ENCODE data around the gene ADAM15. TPM values are rescaled to one million over a fixed set of nuclear protein-coding genes. Genes with fewer than 3 reads are reported as not detected.

Gene ADAM15
- total RNA-seq, 1 experiment from 2014 or later: 36.3 TPM

GRCh38 chr1:155039308-155039669, 11.8 kb upstream of the ADAM15 start:
- H3K4me1 ChIP-seq (ENCODE audit: insufficient read depth, low read length, poor library complexity, severe bottlenecking): no peaks in the 10 kb centered on the region
- no peak overlapping the region for H3K27ac ChIP-seq (ENCODE audit: low read depth, low read length, poor library complexity, severe bottlenecking)
- no peaks in the 10 kb centered on the region for H3K36me3 ChIP-seq (ENCODE audit: insufficient read depth, low read length, poor library complexity, severe bottlenecking)
- no peak for DNase-seq (ENCODE audit: low spot score)
- CTCF ChIA-PET: interaction anchor here (0.9 kb wide), 1 partner anchor 12 kb away, joined by 3 read pairs; the partner anchor contains the start of gene ADAM15
- intact Hi-C loops (cut with micrococcal nuclease; ENCODE audit: unreplicated experiment): no loop called here
- no TSS peak for BruUV-seq (replicated peaks)
- TF ChIP-seq EZH2 (IDR thresholded peaks at IDR 0.05; ENCODE audit: borderline replicate concordance, low read depth, low read length, poor library complexity, severe bottlenecking): no peak
- TF ChIP-seq, protein P1, sequence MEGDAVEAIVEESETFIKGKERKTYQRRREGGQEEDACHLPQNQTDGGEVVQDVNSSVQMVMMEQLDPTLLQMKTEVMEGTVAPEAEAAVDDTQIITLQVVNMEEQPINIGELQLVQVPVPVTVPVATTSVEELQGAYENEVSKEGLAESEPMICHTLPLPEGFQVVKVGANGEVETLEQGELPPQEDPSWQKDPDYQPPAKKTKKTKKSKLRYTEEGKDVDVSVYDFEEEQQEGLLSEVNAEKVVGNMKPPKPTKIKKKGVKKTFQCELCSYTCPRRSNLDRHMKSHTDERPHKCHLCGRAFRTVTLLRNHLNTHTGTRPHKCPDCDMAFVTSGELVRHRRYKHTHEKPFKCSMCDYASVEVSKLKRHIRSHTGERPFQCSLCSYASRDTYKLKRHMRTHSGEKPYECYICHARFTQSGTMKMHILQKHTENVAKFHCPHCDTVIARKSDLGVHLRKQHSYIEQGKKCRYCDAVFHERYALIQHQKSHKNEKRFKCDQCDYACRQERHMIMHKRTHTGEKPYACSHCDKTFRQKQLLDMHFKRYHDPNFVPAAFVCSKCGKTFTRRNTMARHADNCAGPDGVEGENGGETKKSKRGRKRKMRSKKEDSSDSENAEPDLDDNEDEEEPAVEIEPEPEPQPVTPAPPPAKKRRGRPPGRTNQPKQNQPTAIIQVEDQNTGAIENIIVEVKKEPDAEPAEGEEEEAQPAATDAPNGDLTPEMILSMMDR (conservative IDR thresholded peaks at IDR 0.05; ENCODE audit: low read depth, low read length): no peak
- no peak overlapping the region for H3K4me3 ChIP-seq (ENCODE audit: low read depth, low read length, poor library complexity, severe bottlenecking)
- no peaks in the 10 kb centered on the region for H3K9me3 ChIP-seq (ENCODE audit: low read depth, low read length, poor library complexity, severe bottlenecking)
- POLR2A ChIA-PET (ENCODE audit: low non-redundant PET): no interaction called here
- no peaks in the 10 kb centered on the region for H3K27me3 ChIP-seq (replicated peaks; ENCODE audit: insufficient read depth, low read depth, low read length, poor library complexity)

DNA sequence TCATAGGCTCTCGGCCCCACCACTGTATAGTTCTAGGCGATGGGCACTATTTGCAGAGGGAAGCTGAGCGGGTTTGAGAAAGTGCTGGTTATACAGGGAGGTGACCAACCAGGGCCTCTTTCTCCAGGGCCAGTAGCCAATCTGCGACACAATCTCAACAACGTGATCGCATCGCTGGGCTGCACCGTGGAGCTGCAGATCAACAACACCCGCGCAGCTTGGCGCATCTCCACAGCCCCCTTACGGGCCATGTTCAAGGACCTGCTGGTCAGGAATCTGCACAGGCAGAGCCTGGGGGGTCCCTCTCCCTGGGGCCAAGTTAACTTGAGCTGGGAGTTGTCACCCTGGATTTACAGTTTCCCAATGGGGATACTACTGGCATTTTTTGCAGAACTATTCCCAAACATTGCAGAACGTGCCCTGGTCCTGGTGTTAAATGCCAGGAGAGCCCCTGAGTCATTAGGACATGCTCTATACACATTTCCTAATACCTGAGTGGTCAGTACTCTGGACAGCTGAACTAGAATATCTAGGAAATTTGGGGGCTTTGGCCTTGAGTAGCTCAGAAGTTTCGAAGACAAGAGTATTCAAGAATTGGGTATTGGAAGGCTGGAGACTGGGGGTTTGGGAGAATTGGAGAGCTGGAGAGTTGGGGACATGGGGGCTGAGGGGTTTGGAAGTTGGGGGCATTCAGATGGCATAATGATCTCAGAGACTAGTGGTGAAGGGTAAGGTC, 10.6 kb upstream of the ADAM15 start:
- CTCF ChIA-PET: interaction anchor here (0.7 kb wide), 1 partner anchor 84 kb away, joined by 3 read pairs; no protein-coding TSS in a partner anchor
- BruUV-seq (replicated peaks): no TSS peak
- Histone ChIP-seq H3K9me3 (ENCODE audit: low read depth, low read length, poor library complexity, severe bottlenecking) (no peaks in the 10 kb centered on the region), H3K27ac (ENCODE audit: low read depth, low read length, poor library complexity, severe bottlenecking) (no peak overlapping the region), H3K27me3 (replicated peaks; ENCODE audit: insufficient read depth, low read depth, low read length, poor library complexity) (no peaks in the 10 kb centered on the region), H3K4me3 (ENCODE audit: low read depth, low read length, poor library complexity, severe bottlenecking) (no peak overlapping the region), H3K4me1 (ENCODE audit: insufficient read depth, low read length, poor library complexity, severe bottlenecking) (no peaks in the 10 kb centered on the region), H3K36me3 (ENCODE audit: insufficient read depth, low read length, poor library complexity, severe bottlenecking) (no peaks in the 10 kb centered on the region)
- no peak for DNase-seq (ENCODE audit: low spot score)
- POLR2A ChIA-PET (ENCODE audit: low non-redundant PET): interaction anchor here (0.5 to 0.7 kb wide), 3 partner anchors 12 to 22 kb away, joined by 3 to 6 read pairs (median 6); no protein-coding TSS in a partner anchor
- intact Hi-C loops (cut with micrococcal nuclease; ENCODE audit: unreplicated experiment): no loop called here
- TF ChIP-seq EZH2 (IDR thresholded peaks at IDR 0.05; ENCODE audit: borderline replicate concordance, low read depth, low read length, poor library complexity, severe bottlenecking): no peak
- TF ChIP-seq, protein P1 (conservative IDR thresholded peaks at IDR 0.05; ENCODE audit: low read depth, low read length): no peak

DNA sequence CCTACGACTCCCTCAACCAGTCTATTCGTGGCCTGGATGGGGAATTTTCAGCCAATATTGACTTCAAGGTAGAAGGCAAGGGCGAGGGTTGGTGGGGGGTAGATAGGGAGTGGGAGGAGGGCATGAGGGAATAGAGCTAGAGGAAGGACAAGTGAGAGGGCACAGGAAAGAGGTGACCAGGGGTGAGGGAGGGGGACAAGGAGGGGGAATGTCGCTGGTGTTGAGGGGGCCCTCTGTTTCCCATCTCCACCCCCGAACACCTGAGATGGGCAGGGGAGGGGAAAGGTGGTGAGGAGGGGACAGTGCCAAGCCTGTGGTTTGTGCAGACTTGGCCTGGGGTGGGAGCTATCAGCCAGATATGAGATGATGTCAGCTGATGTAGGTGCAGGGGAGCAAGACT, 8.3 kb upstream of the ADAM15 start:
- no peaks in the 10 kb centered on the region for H3K4me1 ChIP-seq (ENCODE audit: insufficient read depth, low read length, poor library complexity, severe bottlenecking)
- ChIA-PET CTCF (no interaction called here), POLR2A (ENCODE audit: low non-redundant PET) (interaction anchor here (0.7 kb wide), 1 partner anchor 719 kb away, joined by 3 read pairs; no protein-coding TSS in a partner anchor)
- TF ChIP-seq, protein P1 (conservative IDR thresholded peaks at IDR 0.05; ENCODE audit: low read depth, low read length): no peak
- TF ChIP-seq EZH2 (IDR thresholded peaks at IDR 0.05; ENCODE audit: borderline replicate concordance, low read depth, low read length, poor library complexity, severe bottlenecking): no peak
- no peak for DNase-seq (ENCODE audit: low spot score)
- H3K36me3 ChIP-seq (ENCODE audit: insufficient read depth, low read length, poor library complexity, severe bottlenecking): no peaks in the 10 kb centered on the region
- no peak overlapping the region for H3K4me3 ChIP-seq (ENCODE audit: low read depth, low read length, poor library complexity, severe bottlenecking)
- intact Hi-C loops (cut with micrococcal nuclease; ENCODE audit: unreplicated experiment): no loop called here
- no peak overlapping the region for H3K27ac ChIP-seq (ENCODE audit: low read depth, low read length, poor library complexity, severe bottlenecking)
- H3K27me3 ChIP-seq (replicated peaks; ENCODE audit: insufficient read depth, low read depth, low read length, poor library complexity): no peaks in the 10 kb centered on the region
- H3K9me3 ChIP-seq (ENCODE audit: low read depth, low read length, poor library complexity, severe bottlenecking): no peaks in the 10 kb centered on the region
- no TSS peak for BruUV-seq (replicated peaks)
